ENCODE data around the gene WDFY1. TPM values are rescaled to one million over a fixed set of nuclear protein-coding genes. Genes with fewer than 3 reads are reported as not detected.

The WDFY1 gene
- total RNA-seq, 1 donor from 2014 or later: 26.2 TPM

DNA sequence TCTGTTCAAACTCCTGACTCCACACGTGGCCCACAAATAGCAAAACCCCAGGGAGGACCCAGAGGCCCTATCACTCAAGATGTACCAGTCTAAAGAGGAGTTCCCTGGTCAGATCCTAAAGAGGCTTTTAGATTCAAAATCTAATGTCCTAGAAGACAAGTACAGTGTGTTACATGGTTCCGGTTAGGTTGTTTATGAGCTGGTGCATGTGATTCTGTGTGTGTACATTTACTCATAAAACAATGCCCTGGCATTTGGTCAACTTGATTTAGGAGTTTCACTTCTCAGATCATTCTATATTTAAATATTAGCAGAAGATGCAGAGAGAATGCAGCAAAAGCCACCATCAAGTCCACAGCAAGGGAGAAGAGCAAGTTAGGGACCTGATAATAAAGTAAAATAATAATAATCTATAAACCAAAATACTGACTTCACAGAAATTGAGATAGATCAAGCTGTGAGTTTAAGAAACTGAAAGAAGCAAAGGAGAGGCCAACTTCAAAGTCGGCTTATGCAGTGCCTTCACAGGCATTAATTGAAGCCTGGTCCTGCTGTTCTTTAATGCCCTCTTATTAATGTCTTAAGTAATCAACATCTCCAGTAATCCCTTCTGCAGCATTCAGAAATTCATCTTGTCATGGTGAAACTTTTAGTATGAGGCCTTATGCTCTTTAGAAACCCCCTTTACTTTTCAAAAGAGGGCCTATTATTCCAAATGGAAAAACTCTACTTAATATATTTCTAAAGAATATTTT is 103.5 kb downstream of the WDFY1 start:
- H3K4me1 ChIP-seq: peaks cover 0 to 4% of the 10 kb centered on the region in 2 donors
- H3K27ac ChIP-seq: no peak overlapping the region
- H3K4me3 ChIP-seq: no peak overlapping the region
- no peaks in the 10 kb centered on the region for H3K36me3 ChIP-seq
- intact Hi-C loops (cut with DNase I): no loop called here
- no peaks in the 10 kb centered on the region for H3K9me3 ChIP-seq
- DNase-seq (ENCODE audit: low spot score in 2 of 2): no peak
- no peak for TF ChIP-seq CTCF (IDR thresholded peaks at IDR 0.05)
- no peaks in the 10 kb centered on the region for H3K27me3 ChIP-seq

GRCh38 chr2:223837287-223838061 is 107.7 kb downstream of the WDFY1 start, which contains the start of gene AP1S3:
Gene AP1S3 (minus strand): TSS chr2:223837582. CDS start chr2:223837450, 132 bp downstream.
- no peak for TF ChIP-seq CTCF (IDR thresholded peaks at IDR 0.05)
- no peaks in the 10 kb centered on the region for H3K27me3 ChIP-seq
- H3K36me3 ChIP-seq: no peaks in the 10 kb centered on the region
- intact Hi-C loops (cut with DNase I): no loop called here
- DNase-seq (ENCODE audit: low spot score in 2 of 2): peak; percentile 12 to 75
- peaks cover 0 to 6% of the 10 kb centered on the region in 2 donors for H3K4me1 ChIP-seq
- H3K27ac ChIP-seq: peak within 1 kb of the TSS; percentile 55 to 71
- no peaks in the 10 kb centered on the region for H3K9me3 ChIP-seq
- H3K4me3 ChIP-seq: peak within 1 kb of the TSS; percentile 65 to 72

DNA sequence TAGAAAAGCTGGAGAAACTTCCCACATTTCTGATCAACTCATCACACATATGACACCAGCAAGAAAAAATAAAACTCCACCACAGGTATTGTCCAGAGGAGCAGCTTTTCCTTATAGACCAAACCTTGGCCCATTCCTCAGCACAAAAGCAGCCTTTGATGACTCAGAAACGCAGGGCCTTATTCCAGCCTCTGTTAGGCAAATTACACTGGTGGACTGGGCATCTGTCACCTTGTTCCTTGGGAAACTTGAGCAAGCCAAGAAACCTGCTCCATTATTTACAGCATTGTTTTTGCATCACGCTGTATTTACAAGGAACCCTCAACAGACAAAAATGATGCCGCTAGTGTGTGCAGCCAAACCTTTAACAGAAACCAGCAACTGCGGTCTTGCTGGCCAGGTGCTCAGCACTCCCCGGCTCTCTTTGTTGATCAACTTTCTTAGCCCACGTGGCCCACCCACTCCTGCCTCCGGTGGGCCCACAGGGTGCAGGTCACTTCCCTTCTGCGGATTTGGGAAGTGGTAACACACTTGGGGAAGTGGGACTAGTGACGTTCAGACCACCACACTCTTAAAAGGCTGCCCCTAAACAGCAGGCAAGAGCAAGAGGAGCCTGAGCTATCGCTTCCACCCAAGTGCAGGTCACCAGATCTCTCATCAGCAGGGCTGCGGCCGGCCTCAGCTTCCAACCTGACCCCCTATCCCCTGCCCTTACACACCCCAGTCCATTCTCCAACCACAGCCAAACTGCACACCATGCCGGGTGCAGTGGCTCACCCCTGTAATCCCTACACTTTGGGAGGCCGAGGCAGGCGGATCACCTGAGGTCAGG is 109.2 kb downstream of the WDFY1 start:
- Histone ChIP-seq H3K4me1 (peaks cover 0 to 6% of the 10 kb centered on the region in 2 donors), H3K27me3 (no peaks in the 10 kb centered on the region), H3K27ac (no peak overlapping the region), H3K9me3 (no peaks in the 10 kb centered on the region), H3K36me3 (no peaks in the 10 kb centered on the region), H3K4me3 (peak overlapping the region in 1 of 2 donors; percentile 72)
- TF ChIP-seq CTCF (IDR thresholded peaks at IDR 0.05): no peak
- no peak for DNase-seq (ENCODE audit: low spot score in 2 of 2)
- intact Hi-C loops (cut with DNase I): no loop called here

DNA sequence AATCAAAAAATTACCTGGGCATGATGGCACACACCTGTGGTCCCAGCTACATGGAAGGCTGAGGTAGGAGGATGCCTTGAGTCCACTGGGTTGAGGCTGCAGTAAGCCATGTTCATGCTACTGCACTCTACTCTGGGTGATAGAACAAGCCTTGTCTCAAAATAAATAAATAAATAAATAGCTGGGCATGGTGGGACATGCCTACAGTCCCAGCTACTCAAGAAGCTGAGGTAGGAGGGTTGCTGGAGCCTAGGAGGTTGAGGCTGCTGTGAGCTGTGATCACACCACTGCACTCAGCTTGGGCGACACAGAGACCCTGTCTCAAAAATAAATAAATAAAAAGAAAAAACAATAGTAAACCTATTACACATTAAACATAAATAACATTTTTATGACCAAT is 110.7 kb downstream of the WDFY1 start:
- intact Hi-C loops (cut with DNase I): no loop called here
- H3K4me3 ChIP-seq: no peak overlapping the region

More for the DNA sequence above, 110.7 kb downstream of the WDFY1 start:
- TF ChIP-seq CTCF (IDR thresholded peaks at IDR 0.05): no peak
- Histone ChIP-seq H3K4me1 (peaks cover 0 to 6% of the 10 kb centered on the region in 2 donors), H3K27me3 (no peaks in the 10 kb centered on the region), H3K27ac (no peak overlapping the region), H3K36me3 (no peaks in the 10 kb centered on the region), H3K9me3 (no peaks in the 10 kb centered on the region)
- DNase-seq (ENCODE audit: low spot score in 2 of 2): no peak

All from ascending aorta (tissue), 2 donors.